H1 (cell line): Measurements from ENCODE around the gene ZNF609. TPM values are rescaled to one million over a fixed set of nuclear protein-coding genes. Genes with fewer than 3 reads are reported as not detected.

ENCODE experiments used
- ATF3 ChIP-seq: IDR thresholded peaks from 2 replicates; pipeline ENCODE4 v1.6.1; 2011; ENCODE audit warnings: low read depth, mild to moderate bottlenecking, low read length; ENCODE audit not compliant: insufficient read depth
- CEBPB ChIP-seq: IDR thresholded peaks from 2 replicates; pipeline ENCODE4 v1.6.1; 2012; ENCODE audit warnings: low read depth, low read length
- POLR2A ChIP-seq, 2 experiments: IDR thresholded peaks; 1 replicate in 1 of 2; 2 replicates in 1 of 2; pipeline ENCODE4 v1.6.1; 2011; ENCODE audit warnings: low read depth in 2 of 2, low read length in 2 of 2, mild to moderate bottlenecking in 2 of 2; ENCODE audit errors: control extremely low read depth in 1 of 2
- TEAD4 ChIP-seq: IDR thresholded peaks from 2 replicates; pipeline ENCODE4 v1.6.1; 2012; ENCODE audit warnings: low read depth, low read length, inconsistent platforms, mixed read lengths
- polyA plus RNA-seq, 7 experiments: library from polyadenylated mRNA; depleted of rRNA in 3 of 7; stranded (reverse) in 5 of 7; unstranded in 2 of 7; fragments of >200 nt in 5 of 7; fragments of 200-250 nt in 2 of 7; gene quantifications; 1 replicate in 5 of 7; 2 replicates in 1 of 7; 4 replicates in 1 of 7; pipeline versions ENCODE4 v1.2.1 to v1.2.3, GENCODE V29; 2011 to 2013; ENCODE audit warnings: missing spikeins in 2 of 7, mixed read lengths in 2 of 7
- total RNA-seq: library from RNA; stranded (reverse); fragmentation: NEBNext Ultra II Directional; extraction: Animal tissue kit (Norgen Biotek cat#: 25700); gene quantifications from 2 replicates; pipeline ENCODE4 v1.2.1, GENCODE V29; 2021
- TF ChIP-seq, protein P1 (sequence below): fragments of 300-600 bp; sonication (generic); IDR thresholded peaks from 2 replicates; pipeline ENCODE4 v1.7.1; 2012; ENCODE audit warnings: low read length, moderate library complexity, mild to moderate bottlenecking, inconsistent platforms; ENCODE audit not compliant: insufficient replicate concordance

Gene ZNF609
- total and polyA plus RNA-seq, 2 of the 8 experiments (the other 6 are each of a cell fraction or from before 2014, with no cell fraction given): 15.5 to 47.8 TPM

DNA sequence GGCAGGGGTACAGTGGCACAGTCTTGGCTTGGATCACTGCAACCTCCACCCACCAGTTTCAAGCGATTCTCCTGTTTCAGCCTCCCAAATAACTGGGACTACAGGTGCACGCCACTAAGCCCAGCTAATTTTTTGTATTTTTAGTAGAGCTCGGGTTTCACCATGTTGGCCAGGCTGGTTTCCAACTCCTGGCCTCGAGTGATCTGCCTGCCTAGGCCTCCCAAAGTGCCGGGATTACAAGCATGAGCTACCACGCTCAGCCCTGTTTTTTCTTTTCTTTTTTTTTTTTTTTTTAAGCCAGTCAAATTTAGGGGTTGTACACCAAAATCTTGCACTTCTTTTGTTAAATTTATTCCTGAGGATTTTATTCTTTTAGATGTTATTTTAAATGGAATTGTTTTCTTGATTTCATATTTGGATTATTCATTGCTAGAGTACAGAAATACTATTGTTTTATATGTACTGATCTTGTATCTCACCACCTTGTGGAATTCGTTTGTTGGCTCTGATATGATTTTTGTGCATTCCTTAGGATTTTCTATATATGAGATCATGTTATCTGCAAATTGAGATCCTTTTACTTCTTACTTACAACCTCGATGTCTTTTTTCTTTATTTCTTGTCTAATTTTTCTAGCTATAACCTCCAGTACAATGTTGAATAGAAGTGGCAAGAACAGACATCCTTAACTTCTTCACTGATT, 65.6 kb downstream of the ZNF609 start (continued):
- TF ChIP-seq, protein P1, sequence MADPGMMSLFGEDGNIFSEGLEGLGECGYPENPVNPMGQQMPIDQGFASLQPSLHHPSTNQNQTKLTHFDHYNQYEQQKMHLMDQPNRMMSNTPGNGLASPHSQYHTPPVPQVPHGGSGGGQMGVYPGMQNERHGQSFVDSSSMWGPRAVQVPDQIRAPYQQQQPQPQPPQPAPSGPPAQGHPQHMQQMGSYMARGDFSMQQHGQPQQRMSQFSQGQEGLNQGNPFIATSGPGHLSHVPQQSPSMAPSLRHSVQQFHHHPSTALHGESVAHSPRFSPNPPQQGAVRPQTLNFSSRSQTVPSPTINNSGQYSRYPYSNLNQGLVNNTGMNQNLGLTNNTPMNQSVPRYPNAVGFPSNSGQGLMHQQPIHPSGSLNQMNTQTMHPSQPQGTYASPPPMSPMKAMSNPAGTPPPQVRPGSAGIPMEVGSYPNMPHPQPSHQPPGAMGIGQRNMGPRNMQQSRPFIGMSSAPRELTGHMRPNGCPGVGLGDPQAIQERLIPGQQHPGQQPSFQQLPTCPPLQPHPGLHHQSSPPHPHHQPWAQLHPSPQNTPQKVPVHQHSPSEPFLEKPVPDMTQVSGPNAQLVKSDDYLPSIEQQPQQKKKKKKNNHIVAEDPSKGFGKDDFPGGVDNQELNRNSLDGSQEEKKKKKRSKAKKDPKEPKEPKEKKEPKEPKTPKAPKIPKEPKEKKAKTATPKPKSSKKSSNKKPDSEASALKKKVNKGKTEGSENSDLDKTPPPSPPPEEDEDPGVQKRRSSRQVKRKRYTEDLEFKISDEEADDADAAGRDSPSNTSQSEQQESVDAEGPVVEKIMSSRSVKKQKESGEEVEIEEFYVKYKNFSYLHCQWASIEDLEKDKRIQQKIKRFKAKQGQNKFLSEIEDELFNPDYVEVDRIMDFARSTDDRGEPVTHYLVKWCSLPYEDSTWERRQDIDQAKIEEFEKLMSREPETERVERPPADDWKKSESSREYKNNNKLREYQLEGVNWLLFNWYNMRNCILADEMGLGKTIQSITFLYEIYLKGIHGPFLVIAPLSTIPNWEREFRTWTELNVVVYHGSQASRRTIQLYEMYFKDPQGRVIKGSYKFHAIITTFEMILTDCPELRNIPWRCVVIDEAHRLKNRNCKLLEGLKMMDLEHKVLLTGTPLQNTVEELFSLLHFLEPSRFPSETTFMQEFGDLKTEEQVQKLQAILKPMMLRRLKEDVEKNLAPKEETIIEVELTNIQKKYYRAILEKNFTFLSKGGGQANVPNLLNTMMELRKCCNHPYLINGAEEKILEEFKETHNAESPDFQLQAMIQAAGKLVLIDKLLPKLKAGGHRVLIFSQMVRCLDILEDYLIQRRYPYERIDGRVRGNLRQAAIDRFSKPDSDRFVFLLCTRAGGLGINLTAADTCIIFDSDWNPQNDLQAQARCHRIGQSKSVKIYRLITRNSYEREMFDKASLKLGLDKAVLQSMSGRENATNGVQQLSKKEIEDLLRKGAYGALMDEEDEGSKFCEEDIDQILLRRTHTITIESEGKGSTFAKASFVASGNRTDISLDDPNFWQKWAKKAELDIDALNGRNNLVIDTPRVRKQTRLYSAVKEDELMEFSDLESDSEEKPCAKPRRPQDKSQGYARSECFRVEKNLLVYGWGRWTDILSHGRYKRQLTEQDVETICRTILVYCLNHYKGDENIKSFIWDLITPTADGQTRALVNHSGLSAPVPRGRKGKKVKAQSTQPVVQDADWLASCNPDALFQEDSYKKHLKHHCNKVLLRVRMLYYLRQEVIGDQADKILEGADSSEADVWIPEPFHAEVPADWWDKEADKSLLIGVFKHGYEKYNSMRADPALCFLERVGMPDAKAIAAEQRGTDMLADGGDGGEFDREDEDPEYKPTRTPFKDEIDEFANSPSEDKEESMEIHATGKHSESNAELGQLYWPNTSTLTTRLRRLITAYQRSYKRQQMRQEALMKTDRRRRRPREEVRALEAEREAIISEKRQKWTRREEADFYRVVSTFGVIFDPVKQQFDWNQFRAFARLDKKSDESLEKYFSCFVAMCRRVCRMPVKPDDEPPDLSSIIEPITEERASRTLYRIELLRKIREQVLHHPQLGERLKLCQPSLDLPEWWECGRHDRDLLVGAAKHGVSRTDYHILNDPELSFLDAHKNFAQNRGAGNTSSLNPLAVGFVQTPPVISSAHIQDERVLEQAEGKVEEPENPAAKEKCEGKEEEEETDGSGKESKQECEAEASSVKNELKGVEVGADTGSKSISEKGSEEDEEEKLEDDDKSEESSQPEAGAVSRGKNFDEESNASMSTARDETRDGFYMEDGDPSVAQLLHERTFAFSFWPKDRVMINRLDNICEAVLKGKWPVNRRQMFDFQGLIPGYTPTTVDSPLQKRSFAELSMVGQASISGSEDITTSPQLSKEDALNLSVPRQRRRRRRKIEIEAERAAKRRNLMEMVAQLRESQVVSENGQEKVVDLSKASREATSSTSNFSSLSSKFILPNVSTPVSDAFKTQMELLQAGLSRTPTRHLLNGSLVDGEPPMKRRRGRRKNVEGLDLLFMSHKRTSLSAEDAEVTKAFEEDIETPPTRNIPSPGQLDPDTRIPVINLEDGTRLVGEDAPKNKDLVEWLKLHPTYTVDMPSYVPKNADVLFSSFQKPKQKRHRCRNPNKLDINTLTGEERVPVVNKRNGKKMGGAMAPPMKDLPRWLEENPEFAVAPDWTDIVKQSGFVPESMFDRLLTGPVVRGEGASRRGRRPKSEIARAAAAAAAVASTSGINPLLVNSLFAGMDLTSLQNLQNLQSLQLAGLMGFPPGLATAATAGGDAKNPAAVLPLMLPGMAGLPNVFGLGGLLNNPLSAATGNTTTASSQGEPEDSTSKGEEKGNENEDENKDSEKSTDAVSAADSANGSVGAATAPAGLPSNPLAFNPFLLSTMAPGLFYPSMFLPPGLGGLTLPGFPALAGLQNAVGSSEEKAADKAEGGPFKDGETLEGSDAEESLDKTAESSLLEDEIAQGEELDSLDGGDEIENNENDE: no peak
- TF ChIP-seq ATF3: no peak
- TF ChIP-seq CEBPB: no peak
- no peak for TF ChIP-seq TEAD4
- TF ChIP-seq POLR2A (IDR thresholded peaks at IDR 0.05; ENCODE audit: control extremely low read depth in 1 of 2, low read depth in 2 of 2, low read length in 2 of 2): no peak
